ENCODE results near the gene IER5L. TPM values are rescaled to one million over a fixed set of nuclear protein-coding genes. Genes with fewer than 3 reads are reported as not detected.

The IER5L gene
- total RNA-seq, 6 experiments from 2014 or later: 28.5 to 45.1 (median 42.2) TPM

- peaks cover 6% of the 10 kb centered on the region; the same call in 1 of the 2 replicates for H3K36me3 Mint-ChIP-seq (ENCODE audit: low read depth)
- no peak for DNase-seq
- peaks cover 95% of the 10 kb centered on the region for H3K4me1 Mint-ChIP-seq (ENCODE audit: low read depth)
- H3K9me3 Mint-ChIP-seq: no peaks in the 10 kb centered on the region
- peaks cover 2% of the 10 kb centered on the region; the same call in 1 of the 2 replicates for H3K27me3 Mint-ChIP-seq (ENCODE audit: insufficient read depth)
- H3K27ac Mint-ChIP-seq: peak overlapping the region; percentile 97
- no peak for TF ChIP-seq CTCF (IDR thresholded peaks at IDR 0.05)
- peak overlapping the region; percentile 87 for H3K4me3 Mint-ChIP-seq
These were observed 35.7 kb downstream of the IER5L start for GRCh38 chr9:129142138-129142935.

GRCh38 chr9:129141066-129142041 is 36.7 kb downstream of the IER5L start:
- Mint-ChIP-seq H3K4me3 (peak overlapping the region; percentile 87), H3K4me1 (ENCODE audit: low read depth) (peaks cover 87% of the 10 kb centered on the region), H3K9me3 (no peaks in the 10 kb centered on the region), H3K27me3 (ENCODE audit: insufficient read depth) (peaks cover 2% of the 10 kb centered on the region; the same call in 1 of the 2 replicates), H3K36me3 (ENCODE audit: low read depth) (peaks cover 6% of the 10 kb centered on the region; the same call in 1 of the 2 replicates), H3K27ac (peak overlapping the region; percentile 97)
- peak; percentile 75 for DNase-seq
- 0 out of 2 replicates have a peak, but pooled peaks have one; percentile 0 for TF ChIP-seq CTCF (IDR thresholded peaks at IDR 0.05)

GRCh38 chr9:129140397-129141065 is 37.5 kb downstream of the IER5L start:
- H3K36me3 Mint-ChIP-seq (ENCODE audit: low read depth): peaks cover 6% of the 10 kb centered on the region; the same call in 1 of the 2 replicates
- peak overlapping the region; percentile 87 for H3K4me3 Mint-ChIP-seq
- H3K9me3 Mint-ChIP-seq: no peaks in the 10 kb centered on the region
- H3K27me3 Mint-ChIP-seq (ENCODE audit: insufficient read depth): peaks cover 2% of the 10 kb centered on the region; the same call in 1 of the 2 replicates
- peak; percentile 35 for DNase-seq
- peak overlapping the region; percentile 97 for H3K27ac Mint-ChIP-seq
- TF ChIP-seq CTCF (IDR thresholded peaks at IDR 0.05): no peak
- H3K4me1 Mint-ChIP-seq (ENCODE audit: low read depth): peaks cover 79% of the 10 kb centered on the region

GRCh38 chr9:129139993-129140396 is 38.1 kb downstream of the IER5L start:
- peaks cover 74% of the 10 kb centered on the region for H3K4me1 Mint-ChIP-seq (ENCODE audit: low read depth)
- H3K4me3 Mint-ChIP-seq: peak overlapping the region; percentile 87
- peak overlapping the region; percentile 97 for H3K27ac Mint-ChIP-seq
- no peaks in the 10 kb centered on the region for H3K9me3 Mint-ChIP-seq
- H3K27me3 Mint-ChIP-seq (ENCODE audit: insufficient read depth): peaks cover 2% of the 10 kb centered on the region; the same call in 1 of the 2 replicates
- TF ChIP-seq CTCF (IDR thresholded peaks at IDR 0.05): no peak
- H3K36me3 Mint-ChIP-seq (ENCODE audit: low read depth): peaks cover 6% of the 10 kb centered on the region; the same call in 1 of the 2 replicates
- DNase-seq: peak; percentile 98
